GM19023 (cell line): Measurements from ENCODE around the gene IER2.

Experiments
- ATAC-seq: cut with Tn5 transposase; IDR thresholded peaks from one replicate; pipeline ENCODE4 v1.9.1; 2021; ENCODE audit warnings: mild to moderate bottlenecking, moderate library complexity; ENCODE audit not compliant: unreplicated experiment

The IER2 gene, protein sequence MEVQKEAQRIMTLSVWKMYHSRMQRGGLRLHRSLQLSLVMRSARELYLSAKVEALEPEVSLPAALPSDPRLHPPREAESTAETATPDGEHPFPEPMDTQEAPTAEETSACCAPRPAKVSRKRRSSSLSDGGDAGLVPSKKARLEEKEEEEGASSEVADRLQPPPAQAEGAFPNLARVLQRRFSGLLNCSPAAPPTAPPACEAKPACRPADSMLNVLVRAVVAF

DNA sequence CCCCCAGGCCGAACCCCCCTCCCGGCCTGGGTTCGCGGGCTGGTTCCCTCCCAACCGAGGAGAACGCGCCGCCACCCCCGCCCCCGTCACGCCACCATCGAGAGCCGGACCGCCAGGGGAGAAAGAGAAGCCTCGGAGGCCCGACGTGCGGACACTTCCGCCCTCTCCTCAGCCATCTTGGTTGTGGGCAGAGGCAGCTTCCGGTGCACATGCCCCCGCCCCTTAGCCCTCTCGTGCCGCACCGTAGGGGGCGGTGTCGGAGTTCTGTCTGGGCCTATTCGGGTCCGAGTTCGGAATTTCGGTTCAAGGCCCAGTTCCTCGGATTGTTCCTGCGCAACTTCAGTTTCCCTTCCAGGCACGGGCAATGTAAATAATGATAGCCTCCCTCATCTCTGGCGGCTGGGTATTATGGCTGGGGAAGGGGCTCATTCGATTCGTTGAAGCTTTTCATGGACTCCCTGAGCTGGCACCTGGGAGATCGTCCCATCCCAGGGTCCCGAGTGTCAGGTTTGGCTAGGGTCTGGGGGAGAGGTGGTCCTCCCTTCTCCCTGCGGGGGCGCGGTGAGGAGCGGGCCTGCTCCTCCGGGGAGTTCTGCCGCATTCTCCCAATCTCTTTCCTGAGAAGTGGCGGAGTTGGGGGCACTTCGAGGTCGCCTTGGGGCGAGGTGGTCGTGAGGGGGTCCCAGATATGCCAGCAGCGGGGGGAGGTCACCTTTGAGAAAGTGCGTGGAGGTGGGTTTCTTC lies at the start of gene IER2, which contains the start of gene STX10:
TSS of gene IER2 (plus strand) at position 225 of the 744 bp plus-strand sequence. CDS start 2,776 bp downstream, outside the sequence.
TSS of gene STX10 (minus strand) at position 189 of the 744 bp plus-strand sequence. CDS start 202 bp downstream, outside the sequence.
- peak; percentile 44 for ATAC-seq

DNA sequence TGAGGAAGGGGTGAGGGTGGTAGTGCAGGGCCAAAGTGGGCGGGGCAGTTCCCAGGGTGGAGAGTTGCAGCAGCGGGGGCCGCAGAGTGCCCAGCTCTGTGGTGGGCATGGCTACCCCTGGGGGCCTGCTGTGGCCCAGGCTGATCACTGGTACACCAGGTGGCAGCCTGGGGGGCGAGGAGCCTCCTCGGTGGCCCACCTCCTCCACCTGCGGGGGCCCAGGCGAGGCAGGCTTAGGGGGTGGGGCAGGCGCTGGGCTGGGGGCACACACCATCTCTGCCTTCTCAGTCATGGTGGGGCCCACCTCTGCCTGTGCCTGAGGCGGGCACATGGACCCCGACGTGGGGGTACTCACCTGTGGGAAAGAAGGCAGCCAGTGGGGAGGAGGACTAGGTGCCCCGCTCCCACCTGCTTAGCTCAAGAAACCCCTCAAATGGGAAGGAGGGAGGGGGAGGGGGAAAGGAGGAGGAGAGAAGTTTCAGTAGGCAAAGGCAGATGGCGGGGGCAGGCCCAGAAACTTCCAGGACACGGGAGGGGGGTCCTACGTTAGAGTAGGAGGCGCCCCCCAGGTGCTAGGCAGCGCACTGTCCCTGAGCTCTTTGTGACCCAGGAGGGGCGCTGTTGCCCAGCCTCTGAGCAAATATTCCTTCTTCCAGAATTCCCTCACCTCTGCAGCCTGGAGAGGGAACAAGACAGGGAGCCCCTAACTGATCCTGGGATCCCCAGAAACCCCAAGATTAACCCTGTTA lies 49.2 kb upstream of the IER2 start:
- ATAC-seq: no peak

DNA sequence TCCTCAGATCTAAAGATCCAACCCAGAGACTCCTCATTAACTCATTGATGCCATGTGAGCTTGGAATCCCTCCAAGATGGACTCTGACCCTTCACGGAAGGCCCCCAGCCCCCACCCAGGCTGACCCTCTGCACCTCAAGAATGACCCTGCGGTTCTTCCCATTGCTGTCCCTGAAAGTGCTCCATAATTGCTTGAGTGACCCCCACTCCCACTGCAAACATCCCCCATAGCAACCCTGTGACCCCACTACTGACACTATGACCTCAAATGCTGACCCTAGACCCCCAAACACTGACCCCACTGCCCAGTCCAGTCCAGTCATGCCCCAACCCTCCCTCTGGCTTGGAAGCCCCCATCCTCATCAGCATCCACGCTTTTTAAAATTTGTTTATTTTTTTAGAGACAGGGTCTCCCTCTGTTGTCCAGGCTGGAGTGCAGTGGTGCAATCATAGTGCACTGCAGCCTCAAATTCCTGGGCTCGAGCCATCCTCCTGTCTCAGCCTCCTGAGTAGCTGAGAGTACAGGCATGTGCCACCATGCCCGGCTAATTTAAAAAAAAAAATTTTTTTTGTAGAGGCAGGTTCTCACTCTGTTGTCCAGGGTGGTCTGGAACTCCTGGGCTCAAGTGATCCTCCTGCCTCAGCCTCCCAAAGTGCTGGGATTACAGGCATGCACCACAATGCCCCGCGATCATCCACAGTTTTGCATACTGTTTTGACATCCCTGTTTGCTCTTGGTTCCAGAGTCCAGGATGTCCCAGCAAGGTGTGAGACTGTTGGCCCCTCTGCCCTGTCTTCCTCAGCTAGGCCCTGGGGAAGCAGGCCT lies 48.4 kb upstream of the IER2 start:
- ATAC-seq: no peak

DNA sequence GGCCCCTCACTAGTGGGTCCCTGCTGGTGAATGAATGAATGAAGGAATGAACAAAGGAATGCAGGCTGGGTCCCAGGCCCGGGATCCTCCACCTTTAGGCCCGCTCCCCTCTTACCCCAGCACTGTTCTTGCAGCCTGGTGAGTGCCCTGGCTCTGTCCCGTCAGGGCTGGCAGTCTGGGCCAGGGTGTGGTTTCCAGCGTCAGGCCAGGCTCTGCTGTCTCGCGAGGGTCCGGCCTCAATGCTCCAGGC lies 47.9 kb upstream of the IER2 start:
- ATAC-seq: no peak

DNA sequence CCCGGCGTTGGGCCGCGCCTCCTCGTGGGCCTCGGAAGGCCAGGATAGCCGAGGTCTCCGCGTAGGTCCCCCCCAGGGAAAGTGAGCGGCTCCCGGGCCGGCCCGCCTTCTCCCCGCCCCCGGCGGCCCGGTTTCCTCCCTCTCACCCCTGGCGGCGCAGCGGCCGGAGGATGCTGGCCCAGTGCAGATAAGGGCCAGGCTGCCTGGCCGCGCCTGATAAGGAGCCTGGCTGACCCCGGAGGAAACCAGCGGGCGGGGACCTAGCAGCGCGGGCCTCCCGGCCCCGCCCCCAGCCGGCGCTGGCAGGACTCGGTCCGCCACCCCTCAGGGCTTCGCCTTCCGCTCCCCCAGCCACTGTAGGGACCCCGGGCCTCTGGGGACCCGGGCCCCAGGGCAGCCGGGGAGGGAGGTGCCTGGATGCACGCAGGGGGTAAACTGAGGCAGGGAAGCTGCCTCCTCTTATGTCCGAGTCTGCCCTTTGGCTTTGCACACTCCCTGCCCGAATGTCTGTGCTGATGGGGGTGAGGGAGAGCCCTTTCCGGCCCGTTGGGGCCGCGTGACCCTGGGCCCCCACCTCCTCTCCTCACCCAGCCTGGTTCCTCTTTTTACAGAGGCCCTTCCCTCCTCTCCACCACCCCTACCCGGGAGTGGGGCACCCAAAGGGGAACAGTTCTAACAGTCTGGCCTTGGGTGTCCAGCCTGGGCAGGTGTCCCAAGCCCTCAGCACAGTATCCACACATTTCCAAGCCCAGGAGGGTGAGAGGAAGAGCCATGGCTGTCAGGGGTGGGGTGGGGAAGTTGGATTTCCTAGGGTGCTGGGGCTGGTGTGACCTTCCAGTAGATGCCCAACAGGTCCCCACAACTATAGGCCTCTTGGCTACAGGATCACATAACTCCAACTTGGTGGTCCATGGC lies 47.3 kb upstream of the IER2 start, which contains the start of gene LYL1:
TSS of gene LYL1 (minus strand) at position 193 of the 915 bp plus-strand sequence. CDS start 1,687 bp downstream, outside the sequence.
- peak; percentile 46 for ATAC-seq

DNA sequence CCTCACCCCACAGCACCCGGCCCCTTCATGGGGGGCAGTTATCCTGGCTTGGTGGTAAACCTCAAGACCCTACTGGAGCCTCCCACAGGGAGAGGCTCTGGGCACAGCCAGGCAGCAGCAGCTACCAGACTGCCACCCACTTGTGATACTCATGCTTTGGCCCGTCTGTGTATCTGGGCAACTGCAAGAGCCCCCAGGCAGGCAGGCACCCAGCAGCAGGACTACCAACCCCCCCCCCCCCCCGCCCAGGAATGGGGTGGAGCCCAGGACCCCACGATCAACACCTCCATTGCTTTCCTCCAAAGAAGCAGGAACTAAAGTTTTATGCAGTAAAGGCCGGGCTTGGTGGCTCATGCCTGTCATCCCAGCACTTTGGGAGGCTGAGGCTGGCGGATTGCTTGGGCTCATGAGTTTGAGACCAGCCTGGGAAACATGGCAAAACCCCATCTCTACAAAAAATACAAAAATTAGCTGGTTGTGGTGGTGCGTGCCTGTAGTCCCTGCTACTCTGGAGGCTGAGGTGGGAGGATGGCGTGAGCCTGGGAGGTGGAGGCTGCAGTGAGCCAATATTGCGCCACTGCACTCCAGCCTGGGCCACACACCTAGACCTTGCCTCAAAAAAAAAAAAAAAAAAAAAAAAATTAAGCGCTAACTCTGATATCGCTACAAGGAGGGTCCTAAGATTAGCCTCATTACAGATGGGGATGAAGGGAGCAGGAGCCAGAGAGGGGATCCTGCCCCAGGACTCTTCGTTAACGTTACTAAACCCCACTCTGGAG lies 46.4 kb upstream of the IER2 start:
- ATAC-seq: no peak

DNA sequence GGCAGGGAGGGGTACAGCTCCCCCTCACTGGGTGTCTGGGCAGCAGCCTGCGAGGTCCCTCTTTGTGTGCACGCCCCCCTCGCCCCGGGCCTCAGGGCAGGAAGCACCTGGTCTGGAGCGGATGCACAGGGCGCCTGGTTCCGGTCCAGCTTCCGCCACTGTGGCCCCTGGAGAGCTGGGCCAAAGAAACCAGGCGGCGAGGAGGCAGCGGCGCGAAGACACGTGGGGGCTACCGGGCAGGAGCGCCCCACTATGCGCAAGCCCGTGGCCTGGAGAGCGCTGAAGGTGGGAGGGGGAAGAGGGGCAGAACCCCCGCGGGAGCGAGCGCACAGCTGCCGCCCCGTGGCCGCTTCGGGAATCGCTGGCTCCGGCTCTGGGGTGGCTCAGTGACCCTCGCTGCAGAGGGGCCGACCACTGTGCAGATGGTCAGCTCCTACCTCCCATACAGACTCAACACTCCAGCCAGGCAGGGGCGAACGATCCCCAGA lies 45.8 kb upstream of the IER2 start:
- ATAC-seq: no peak

DNA sequence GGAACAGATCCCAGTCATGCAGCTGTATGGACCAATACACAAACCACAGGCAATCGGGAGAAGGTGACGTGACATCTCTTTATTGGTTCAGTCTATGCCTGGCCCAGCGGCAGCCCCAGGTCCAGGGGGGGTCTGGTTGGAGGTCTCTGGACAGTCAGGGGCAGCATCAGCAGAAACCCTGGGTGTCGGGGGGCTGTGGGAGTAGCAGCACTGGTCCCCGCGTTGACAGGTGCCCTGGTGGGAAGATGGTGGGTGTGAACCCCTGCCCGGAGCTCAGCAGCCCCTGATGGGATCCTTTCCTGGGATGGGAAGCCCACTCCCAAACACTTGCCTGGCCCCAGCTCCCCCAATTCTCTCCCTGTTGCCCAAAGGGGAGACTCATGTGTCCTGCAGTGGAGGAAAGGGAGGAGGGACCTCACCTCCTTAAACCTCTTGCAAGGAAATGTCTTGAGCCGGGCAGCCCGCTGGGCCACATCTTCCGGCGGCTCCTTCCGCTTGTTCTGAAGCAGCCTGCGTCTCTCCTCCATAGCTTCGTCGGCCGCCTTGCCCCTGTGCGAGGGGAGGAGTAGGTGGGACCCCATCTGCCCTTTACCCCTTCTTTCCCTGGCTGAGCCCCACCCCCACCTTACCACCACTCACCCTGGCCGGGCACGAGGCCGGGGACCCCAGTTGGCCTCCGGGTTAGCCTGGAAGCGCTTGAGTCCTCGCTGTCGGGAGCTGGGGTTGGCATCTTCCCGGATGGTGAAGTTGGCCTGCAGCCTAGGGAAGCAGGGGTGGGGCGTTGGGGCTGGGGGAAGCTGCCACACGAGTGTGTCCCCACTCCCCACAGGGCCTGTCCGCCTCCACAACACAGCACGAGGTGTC lies 45.1 kb upstream of the IER2 start:
- no peak for ATAC-seq

DNA sequence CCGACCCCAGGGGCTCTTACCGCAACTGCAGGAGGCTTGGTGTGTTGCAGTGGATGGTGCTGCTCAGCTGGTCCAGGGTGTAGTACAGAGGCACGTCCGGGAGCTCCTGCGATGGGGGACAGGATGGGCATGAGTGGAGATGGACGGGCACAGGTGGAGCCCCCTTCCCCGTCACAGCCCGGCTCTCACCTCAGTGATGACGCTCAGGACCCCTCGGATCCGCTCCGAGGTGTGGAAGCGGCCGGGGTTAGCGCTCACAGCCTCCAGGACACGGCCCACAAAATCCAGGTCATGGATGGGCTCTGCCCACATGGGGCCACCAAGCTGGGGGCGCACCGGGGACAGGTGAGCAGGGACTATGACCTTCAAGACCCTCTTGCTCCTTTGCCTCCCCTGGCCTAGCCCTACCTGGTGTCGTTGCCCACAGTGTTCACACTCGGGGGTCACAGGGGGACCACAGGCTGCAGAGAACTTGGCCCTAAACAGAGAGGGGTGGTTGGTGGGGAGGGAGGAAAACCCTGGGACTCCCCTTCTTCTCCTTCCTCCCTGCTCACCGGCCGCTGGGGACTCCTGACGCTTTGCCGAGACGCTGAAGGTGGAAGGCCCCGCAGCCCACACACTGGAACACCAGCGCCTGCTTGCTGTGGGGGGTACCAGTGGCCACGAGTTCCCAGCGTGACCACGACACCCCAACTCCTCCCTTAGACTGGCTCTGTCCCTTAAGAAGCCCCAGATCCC lies 40.7 kb upstream of the IER2 start:
- ATAC-seq: no peak

DNA sequence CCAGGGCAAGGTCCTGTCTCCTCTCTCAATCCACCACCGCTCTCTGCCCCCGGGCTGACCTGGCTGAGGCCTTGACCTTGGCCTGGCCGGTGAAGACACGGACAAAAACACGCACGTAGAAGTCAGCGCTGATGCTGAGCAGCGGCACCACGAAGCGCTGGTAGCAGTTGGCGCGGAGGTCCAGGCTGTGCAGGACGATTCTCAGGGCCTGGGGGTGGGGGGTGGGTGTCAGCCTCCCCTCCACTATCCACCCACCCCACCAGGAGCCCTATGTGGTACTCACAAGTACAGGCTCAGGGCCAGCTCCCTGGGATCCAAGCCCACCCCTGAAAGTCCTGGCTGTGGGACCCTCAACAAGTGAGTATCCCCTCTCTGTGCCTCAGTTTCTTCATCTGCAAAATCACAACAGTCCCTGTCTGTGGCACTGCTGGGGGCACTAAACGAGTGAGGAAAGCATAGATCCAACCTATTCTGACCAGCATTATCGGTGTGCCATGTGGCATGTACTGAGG lies 40.1 kb upstream of the IER2 start:
- no peak for ATAC-seq

DNA sequence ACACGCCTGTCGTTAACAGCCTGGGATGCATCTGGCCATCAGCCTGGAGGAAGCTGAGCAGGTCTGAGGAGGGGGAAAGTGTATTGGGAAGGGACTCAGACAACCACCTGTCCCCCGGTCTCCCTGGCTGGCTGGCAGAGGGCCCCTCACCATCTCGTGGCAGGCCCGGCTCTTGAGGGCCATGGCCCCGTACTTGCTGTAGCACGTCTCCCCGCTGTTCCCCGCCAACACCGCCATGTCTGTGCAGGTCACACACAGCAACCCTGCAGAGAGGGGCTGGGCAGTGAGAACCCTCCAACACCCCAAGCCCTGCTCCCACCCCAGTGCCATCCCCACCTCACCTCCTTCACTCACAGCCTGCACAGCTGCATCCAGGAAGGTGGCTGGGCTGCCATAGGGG lies 37.7 kb upstream of the IER2 start:
- no peak for ATAC-seq

DNA sequence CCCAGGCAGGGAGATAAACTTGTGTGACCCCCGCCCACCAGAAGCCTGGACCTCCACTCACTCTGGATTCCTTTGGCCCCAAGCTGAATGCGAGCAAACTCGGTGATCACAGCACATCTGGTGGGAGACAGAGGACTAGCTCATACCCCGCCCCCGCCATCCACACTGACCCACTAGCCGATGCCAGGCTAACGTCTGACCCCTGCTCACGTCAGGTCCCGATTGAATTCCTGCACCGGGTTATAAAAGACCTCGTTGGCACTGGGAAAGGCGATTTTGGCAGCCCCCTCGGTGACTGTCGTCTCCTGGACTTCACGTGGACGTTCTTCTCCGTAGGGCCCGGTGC lies 34.3 kb upstream of the IER2 start:
- no peak for ATAC-seq

DNA sequence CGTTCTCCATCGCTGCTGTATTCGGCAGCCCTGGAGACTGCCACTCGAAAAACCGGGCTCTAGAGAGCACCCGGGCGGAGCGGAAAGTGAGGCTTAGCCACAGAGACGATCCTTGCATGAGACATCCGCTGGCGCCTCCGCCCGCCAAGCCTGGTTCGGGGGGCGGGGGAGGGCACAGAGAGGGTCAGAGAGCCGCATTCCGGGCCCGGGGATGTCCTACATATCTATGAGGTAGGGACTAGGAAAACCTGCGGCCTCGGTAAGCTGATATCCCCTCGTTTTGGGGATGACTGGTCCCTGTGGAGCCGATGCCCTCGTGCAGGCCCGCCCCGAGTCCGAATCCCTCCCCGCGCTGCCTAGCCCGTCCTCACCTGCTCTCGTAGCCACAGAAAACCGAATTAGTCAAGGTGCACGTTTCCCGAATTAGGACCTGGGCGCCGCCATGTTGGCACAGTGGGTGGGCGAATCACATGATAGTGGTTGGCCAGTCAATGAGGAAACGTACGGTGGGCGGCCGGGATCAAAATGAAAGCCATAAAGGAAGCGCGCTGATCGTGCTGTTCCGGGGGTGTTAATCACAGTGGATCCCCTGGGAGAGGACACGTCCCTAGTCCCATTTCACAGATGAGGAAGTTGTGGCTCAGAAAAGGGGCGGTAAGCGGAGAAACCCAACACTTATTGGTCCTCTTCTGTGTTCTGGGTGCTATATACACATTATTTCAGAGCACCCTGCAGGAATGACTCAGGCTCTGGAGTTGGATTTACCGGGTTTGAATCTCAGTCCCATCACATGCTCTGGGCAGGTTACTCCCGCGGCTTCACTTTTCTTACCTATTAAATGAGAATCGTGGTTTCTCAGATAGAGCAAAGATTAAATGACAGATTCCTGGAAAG lies 33.7 kb upstream of the IER2 start, which contains the start of gene TRMT1:
TSS of gene TRMT1 (minus strand) at position 459 of the 894 bp plus-strand sequence. CDS start at position 118, 341 bp downstream.
- no peak for ATAC-seq

DNA sequence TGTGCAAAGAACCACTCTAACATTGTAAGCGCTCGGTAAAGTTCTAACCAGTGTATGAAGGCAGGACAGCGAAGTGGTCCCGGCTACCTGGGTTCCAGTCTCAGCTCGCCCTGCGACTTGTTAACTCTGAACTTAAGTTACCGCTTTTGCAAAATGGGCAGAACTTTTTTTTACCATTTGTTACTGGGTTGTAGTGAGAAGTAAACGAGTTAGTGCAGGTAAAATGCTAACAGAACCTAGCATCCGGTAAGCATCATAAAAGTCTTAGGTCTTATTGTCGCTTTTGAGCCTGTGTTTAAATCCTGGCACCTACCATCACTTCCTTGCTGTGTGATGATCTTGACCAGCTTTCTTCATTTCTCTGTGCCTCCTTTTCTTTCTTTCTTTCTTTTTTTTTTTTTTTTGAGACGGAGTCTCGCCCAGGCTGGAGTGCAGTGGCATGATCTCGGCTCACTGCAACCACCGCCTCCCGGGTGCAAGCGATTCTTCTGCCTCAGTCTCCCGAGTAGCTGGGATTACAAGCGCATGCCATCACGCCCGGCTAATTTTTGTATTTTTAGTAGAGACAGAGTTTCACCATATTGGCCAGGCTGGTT lies 32.9 kb upstream of the IER2 start:
- no peak for ATAC-seq

DNA sequence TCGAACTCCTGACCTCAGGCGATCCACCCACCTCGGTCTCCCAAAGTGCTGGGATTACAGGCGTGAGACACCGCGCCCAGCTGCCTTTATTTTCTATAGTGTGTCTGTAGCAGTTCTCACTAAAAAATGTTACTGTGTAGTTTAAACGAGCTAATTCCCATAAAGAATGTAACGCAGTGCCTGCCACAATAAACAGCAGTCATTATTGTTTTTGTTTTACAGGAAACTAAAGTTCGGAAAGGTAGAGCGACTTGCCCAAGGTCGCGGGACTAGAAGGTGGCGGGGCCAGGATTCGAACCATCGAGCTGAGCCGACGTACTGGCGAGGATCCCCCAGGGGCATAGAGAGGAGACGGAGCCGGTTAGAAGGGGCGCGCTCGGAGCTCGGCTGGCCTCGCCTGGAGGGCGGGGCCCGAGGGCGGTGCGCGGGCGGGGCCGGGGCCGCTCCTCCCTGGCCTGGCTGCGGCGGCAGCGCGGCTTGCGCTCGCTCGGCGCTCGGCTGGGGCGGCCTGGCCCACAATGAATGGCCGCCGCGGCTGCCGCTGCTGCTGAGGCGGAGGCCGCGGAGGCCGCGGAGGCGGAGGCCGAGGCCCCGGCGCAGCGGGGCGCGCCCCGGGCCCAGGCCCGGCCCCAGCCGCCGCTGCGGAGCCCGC lies 32.3 kb upstream of the IER2 start, which contains the start of gene NACC1:
TSS of gene NACC1 (plus strand) at position 493 of the 652 bp plus-strand sequence. CDS start 16,944 bp downstream, outside the sequence.
- ATAC-seq: peak; percentile 47
